ENCODE data around the gene RPS16.

RPS16 gene

DNA sequence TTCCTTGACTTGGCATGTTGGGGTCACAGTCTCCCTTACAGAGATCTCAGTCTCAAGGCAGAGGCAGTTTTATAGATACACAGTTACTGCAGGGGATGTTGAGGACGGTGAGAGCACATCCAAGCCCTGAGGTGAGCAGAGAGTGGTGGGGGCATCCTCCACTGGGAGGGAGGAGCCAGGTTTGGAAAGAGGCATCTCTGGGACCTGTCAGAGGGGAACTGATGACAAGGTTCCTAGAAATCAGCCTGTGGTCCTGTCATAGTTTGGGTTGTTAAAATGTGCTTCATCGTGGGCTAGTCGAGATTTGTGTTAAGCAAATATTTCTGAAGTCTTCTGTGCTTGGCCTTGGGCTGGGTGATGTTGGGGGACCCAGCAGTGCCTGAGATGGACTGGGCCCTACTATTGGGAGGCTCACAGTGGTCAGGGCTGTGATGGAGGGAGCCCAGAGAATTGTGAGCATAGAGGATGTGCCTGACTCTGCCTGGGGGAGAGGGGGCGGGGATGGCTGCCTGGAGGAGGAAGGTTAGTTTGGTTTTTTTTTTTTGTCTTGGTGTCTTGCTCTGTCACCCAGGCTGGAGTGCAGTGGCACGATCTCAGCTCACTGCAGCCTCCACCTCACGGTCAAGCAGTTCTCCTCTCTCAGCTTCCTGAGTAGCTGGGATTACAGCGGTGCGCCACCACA, 13.5 kb upstream of the RPS16 start:
- no peak for DNase-seq (ENCODE audit: low read depth)

DNA sequence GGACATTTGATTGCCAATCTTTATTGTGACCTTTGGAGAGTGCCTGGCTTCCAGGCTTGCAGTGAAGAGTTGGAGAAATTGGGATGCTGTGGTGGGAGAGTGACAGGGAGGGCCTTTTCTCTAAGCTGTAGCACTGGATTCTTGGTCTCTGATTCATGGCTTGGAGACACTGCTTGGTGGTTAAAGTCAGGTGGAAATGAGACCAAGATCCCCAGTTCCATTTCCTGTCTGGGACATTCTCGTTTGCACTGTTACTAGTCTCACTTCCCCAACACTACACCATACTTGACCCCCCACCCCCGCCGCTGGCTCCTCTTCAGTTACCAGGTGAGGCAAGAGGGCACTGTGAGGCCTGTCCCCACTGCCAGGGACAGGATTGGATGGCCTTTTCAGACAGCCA, 12.5 kb upstream of the RPS16 start:
- no peak for DNase-seq (ENCODE audit: low read depth)

DNA sequence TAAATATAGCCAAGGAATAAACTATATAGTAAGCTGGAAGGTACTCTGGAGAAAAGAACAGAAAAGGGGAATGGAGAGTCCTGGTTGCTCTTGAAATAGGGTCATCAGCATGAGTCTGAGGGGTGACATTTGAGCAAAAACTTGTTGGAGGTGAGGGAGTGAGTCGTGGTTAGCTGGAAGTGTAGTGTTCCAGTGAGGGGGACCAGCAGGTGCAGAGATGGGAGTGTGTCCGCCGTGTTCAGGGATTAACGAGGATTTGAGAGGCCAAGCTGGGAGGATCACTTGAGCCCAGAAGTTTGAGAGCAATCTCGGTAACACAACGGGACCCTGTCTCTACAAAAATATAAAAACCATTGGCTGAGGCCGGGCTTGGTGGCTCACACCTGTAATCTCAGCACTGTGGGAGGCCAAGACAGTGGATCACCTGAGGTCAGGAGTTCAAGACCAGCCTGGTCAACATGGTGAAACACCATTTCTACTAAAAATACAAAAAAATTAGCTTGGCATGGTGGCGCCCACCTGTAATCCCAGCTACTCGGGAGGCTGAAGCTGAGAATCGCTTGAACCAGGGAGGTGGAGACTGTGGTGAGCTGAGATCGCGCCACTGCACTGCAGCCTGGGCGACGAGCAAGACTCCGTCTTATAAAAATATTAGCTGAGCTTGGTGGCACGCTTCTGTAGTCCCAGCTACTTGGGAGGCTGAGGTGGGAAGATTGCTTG, 10.8 kb upstream of the RPS16 start:
- no peak for DNase-seq (ENCODE audit: low read depth)

DNA sequence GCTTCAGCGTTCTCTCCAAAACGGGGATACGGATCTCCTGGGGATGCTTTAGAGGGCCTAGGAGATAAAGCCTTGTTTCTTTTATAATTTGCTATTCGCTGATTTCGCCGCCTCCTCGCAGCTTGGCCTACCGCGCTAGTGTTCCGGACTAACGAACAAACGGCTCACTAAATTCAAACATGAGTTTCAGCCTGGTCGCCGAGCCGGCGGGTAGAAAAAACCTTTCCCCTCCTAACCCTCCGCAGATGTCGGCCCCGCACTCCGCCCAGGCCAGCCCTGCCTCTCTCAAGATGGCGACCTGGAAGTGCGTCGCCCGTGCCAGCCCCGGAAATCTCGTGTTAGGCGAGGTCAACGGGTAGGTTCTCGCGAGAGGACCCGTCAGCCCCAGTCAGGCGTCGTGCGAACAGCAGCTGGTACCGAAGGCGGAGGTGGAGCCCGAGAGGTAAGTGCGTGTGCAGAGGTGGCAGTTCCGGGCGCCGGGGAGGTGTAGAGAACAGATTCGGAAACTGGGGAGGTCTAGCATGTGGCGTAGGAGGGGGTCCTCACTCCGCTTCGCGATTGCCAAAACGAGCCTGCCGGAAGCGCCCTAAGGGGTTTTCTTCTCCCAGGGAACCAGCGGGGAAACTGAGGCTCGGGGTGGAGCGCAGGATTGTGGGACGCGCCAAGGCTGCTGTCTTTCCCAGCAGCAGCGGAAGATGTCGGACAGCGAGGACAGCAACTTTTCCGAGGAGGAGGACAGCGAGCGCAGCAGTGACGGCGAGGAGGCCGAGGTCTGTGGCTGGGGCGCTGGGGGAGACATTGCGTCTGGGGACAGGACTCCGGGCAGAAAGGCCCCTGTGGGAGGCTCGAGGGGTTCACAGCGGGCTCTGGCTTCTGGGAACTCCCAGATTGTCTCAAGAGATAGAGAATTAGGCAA, 9.7 kb upstream of the RPS16 start, which contains the start of gene SUPT5H:
Gene SUPT5H, plus strand, starts transcription at position 387 of the 916 bp plus-strand sequence. Its CDS starts 309 bp downstream, at position 696.
- peak; percentile 93 for DNase-seq (ENCODE audit: low read depth)

DNA sequence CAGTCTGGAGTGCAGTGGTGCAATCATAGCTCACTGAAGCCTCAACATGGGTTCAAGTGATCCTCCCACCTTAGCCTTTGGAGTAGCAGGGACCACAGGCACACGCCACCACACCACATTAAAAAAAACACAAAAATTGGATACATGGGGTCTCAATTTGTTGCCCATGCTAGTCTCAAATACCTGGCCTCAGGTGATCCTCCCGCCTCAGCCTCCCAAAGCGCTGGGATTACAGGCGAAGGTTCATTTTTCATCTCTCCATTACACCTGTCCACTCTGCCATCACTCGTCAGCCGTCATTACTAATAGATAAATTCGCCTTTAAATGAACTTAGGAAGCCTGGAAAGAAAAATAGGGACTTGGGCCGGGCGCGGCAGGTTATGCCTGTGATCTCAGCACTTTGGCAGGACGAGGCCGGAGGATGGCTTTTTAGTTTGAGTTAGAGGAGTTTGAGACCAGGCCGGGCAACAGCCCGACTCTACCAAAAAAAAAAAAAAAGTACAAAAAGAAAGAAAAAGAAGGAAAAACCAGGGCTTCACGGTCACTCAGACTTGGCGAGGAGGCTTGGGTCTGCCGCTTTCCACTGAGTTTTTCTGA, 8.9 kb upstream of the RPS16 start:
- DNase-seq (ENCODE audit: low read depth): no peak

DNA sequence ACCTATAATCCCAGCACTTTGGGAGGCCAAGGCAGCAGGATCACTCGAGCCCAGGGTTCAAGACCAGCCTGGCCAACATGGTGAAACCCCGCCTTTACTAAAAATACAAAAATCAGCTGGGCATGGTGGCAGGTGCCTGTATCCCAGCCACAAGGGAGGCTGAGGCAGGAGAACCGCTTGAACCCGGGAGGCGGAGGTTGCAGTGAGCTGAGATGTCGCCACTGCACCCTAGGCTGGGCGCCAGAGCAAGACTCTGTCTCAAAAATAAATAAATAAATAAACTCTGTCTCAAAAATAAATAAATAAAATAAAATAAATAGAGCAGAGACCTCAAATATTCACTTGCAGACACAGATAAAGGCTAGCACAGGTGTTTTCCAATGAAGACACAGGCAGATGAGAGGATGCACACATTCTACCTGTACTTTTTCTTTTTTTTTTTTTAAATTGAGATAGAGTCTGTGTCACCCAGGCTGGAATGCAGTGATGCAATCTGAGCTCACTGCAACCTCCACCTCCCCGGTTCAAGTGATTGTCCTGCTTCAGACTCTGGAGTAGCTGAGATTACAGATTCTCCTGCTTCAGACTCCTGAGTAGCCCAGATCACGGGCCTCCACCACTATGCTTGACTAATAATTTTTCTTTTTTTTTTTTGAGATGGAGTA, 2.7 kb upstream of the RPS16 start:
- DNase-seq (ENCODE audit: low read depth): no peak

DNA sequence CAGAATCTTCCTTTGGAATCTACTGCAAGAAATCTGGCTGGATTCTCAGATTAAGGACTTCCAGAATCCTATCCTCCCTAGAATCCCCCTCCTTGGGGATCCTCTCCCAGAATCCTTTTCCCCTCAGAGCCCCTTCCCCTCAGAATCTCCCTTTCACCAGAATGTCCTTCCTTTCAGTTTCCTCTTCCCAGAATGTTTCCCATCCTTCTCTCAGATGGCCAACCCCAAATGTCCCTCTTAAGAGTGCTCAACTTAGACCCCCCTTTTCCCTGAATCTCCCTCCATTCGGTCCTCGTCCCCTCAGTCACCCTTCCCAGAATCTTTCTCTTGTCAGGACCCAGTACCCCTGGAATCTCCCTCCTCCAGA, 584 bp upstream of the RPS16 start:
- no peak for DNase-seq (ENCODE audit: low read depth)

DNA sequence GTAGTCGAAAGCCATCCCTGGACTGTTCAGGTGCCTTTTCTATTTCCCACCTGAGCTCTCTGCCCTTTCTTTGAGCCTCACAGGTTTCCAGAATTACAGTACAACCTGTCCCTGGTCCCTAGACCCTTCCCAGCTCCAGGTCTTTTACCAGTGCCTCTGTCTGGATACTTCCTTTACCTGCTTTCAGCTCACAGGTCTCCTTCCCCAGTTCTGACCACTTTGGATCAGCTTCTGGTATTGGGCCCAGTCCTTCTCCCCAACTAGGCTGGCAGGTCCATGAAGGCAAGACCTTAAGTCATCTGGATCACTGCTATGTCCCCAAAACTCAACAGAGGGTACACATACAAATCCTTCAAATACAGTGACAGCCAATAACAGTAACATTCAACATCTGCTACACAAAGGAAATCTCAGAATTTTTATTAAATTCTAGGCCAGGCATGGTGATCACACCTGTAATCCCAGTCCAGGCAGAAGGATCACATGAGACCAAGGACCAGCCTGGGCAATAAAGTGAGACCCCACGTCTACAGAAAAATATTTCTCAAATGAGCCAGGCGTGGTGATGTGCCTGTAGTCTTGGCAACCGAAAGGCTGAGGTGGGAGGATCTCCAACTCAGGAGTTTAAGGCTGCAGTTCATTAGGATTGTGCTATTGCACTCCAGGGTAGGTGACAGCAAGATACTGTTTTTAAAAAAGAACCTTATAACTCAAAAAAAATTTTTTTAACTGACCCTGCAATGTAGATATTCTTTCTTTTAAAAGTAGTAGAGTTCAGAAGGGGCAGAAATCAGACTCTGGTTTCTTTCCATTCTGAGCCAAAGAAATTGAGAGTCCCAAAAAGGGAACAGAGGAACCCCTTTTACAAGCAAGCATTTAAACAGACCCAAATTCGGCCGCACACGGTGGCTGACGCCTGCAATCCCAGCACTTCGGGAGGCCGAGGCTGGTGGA, 1.3 kb downstream of the RPS16 start:
- no peak for DNase-seq (ENCODE audit: low read depth)

DNA sequence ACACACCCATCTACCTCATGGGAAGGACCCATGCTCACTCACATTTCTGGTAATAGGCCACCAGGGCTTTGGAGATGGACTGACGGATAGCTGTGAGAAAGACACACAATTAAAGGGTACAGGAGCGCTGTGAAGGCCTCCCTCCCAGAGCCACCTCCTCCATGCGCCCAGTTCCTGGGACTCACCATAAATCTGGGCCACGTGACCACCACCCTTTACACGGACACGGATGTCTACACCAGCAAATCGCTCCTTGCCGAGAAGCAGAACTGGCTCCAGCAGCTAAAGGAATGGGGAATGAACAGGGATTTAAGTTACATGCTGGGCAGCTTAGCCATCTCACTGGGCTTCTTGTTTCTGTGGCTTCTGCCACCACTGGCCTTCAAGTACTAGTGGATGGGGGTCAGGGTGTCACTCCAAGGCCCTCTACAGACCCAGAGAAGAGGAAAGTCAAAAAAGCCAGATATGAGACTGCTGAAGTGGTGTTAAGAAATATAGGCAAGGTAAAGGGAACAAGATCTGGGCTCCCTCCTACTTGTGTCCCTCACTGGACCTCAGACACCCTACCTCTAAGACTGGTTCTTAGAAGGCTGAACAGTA, 2.2 kb downstream of the RPS16 start:
- no peak for DNase-seq (ENCODE audit: low read depth)

DNA sequence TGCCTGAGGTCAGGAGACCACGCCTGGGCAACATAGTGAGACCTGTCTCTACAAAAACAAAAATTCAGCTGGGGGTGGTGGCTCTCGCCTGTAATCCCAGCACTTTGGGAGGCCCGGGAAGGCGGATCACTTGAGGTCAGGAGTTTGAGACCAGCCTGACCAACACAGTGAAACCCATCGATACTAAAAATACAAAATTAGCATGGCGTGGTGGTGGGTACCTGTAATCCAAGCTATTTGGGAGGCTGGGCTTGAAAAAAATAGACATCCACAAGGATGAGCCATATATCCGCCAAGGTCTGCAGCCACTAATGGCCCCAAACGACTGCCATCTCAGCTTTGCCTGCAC, 3.1 kb downstream of the RPS16 start:
- DNase-seq (ENCODE audit: low read depth): no peak

DNA sequence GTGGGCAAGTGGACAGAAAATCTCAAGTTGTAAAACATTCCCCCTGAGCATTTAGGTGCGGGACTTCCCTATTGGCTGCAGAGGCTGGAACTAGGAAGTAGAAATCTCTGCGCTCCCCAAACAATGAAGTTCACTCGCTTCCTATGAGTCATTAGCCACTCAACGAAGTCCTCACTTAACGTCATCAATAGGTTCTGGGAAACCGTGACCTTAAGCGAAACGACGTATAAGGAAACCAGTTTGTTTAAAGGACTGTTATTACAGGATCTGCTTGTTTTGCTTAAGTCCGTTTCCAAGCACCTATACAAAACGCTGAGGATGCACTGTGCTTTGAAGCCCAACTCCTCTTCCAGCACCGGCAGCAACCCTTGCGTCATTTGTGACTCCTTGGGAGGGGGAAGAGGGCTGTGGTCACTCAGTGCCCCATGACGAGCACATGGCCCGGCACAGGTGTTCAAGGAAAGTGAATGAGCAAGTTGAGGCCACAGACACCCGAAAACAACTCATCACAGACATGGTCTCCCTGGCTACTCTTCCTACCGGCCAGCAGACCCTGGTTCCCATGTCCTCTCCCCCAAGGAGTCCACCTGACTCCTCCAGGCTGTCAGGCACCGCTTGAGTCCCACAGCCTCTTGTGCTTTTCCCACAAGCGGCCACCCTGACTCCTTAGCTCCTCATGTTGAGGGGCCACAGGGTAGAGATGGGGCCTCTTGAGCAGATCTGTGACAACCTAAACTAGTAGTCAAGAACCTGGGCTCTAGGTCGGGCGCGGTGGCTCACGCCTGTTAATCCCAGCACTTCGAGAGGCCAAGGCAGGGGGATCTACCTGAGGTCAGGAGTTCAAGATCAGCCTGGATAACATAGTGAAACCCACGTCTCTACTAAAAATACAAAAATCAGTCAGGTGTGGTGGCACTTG, 4.8 kb downstream of the RPS16 start:
- DNase-seq (ENCODE audit: low read depth): no peak

DNA sequence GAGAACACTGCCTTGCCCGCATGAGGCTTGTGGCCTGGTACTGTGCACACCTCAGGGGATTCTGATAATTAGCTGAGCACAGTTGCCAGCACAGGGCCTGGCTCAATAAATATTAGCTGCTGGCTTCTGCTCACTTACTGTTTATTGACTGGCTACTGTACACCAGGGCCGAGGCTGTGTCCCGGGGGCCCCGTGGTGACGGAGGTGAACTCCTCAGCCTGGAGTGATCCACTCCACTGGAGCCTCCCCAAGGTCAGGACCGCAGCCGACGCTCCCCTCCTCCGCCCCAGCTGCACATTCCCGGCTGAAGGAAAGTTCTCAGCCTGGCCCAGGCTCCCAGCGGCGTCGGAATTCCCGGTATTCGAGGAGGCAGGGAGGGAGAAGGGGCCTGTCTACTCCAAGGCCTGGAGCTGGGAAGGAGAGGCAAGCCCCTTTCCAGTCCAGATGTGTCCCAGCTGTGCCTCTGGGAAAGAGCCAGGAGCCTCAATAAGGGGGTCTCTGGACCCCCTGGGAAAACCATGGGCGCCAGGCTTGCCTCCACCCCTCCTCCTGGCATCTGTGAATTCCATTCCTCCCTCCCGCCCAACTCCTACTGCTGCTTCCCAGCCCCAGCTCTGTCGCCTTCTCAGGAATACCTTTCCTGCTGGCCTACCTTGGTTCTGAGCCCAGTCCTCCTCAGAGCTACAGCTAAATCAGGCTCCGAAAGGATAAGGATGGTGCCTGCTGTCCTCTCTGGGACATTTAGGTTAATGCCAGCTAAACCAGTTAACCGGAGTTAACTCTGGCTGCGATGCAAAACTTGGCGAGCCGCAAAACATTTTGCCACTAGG, 7.3 kb downstream of the RPS16 start:
- DNase-seq (ENCODE audit: low read depth): peak; percentile 65

DNA sequence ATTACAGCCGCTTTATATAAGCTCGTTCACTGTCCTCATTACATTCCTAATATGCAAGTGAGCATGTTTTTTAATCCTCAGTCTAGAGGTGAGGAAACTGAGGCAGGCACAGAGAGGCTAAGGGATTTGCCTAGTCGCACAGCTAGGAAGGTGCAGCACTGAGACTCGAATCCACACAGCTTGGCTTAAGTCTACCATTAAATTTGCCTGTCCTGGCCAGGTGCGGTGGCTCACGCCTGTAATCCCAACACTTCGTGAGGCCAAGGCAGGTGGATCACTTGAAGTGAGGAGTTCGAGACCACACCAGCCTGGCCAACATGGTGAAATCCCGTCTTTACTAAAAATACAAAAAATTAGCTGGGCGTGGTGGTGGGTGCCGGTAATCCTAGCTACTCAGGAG, 8.0 kb downstream of the RPS16 start:
- no peak for DNase-seq (ENCODE audit: low read depth)

DNA sequence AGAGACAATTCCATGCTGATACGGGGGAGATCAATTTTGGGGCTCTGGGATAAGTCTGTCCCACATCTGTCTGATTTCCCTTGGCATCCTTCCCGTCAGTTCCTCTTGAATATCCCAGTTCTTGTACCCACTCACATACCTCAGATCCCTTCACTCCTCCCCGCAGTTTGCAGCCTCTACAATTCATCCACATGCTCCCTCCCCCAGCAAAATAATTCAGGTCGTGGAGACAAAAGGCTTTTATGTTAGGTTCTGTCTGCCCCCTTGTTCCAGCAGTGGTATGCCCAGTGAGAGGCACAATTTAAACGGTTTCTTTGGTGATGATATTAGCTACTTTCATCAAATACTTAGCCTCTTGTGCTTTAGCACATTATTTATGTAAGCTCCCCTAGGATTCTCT, 9.6 kb downstream of the RPS16 start:
- no peak for DNase-seq (ENCODE audit: low read depth)

DNA sequence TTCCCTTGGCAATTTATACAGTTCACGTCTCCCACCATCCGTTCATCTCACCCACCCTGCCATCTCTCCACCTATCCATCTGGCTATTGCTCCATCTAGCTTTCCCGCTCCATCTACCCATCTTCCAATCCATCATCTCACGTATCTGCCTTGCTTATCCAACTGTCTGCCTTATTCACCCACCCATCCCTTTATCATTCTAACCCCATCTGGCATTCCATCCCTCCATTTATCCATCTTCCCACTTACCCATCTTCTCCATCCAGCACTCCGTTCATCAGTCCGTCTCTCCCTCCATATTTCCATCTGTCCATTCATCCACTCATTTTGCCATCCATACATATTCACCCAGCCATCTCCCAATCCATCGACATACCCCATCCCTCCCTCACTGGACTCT, 10.0 kb downstream of the RPS16 start:
- no peak for DNase-seq (ENCODE audit: low read depth)

DNA sequence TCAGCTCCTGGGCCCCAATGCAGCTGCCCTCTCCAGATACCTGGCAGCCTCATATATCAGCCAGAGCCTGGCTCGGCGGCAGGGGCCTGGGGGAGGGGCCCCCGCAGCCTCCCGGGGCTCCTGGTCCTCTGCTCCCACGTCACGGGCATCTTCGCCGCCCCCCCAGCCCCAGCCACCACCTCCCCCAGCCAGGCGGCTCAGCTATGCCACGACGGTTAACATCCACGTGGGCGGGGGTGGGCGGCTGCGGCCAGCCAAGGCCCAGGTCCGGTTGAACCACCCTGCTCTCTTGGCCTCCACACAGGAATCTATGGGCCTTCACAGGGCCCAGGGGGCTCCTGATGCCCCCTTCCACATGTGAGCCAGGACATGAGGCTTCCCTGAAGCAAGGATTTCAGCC, 10.8 kb downstream of the RPS16 start:
- DNase-seq (ENCODE audit: low read depth): no peak

DNA sequence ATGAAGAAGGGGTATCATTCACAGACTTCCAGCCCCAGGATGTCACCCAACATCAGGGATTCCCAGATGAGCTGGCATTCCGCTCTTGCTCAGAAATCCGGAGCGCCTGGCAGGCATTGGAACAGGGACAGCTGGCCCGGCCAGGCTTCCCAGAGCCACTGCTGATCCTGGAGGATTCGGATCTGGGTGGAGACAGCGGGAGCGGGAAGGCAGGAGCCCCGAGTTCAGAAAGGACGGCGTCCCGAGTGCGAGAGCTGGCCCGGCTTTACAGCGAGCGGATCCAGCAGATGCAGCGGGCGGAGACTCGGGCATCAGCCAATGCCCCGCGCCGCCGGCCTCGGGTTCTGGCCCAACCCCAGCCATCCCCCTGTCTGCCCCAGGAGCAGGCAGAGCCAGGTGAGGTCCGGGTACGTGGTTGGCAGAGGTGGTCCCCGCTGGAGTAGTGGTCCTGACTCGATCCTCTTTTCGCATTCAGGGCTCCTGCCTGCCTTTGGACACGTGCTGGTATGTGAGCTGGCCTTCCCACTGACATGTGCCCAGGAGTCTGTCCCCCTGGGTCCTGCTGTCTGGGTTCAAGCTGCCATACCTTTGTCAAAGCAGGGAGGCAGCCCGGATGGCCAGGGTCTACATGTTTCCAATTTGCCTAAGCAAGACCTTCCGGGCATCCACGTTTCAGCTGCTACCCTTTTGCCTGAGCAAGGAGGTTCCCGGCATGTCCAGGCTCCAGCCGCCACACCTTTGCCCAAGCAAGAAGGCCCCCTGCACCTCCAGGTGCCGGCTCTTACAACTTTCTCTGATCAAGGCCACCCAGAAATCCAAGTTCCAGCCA, 12.3 kb downstream of the RPS16 start:
- DNase-seq (ENCODE audit: low read depth): no peak
